HL-60 (cell line): ENCODE measurements around the gene HGD.

ENCODE experiments used
- DNase-seq, 2 experiments: peaks; one replicate each; pipeline ENCODE4 v3.0.0-alpha.2; 2010 to 2020; ENCODE audit warnings: low read depth in 1 of 2, low spot score in 1 of 2
- H3K27ac ChIP-seq: fragments of 250-450 bp; sonication (Bioruptor Pico); replicated peaks from 2 replicates; pipeline ENCODE4 v1.5.1; 2020; ENCODE audit warnings: mild to moderate bottlenecking, moderate library complexity
- H3K27me3 ChIP-seq: fragments of 250-450 bp; sonication (Bioruptor Pico); 2 replicates; pipeline ENCODE4 v1.5.1; 2021; ENCODE audit warnings: mild to moderate bottlenecking, moderate library complexity; ENCODE audit not compliant: insufficient read depth, poor library complexity, severe bottlenecking
- H3K4me3 ChIP-seq: replicated peaks from 2 replicates; pipeline ENCODE4 v1.5.1; 2011; ENCODE audit warnings: mild to moderate bottlenecking, control low read depth, low read length; ENCODE audit not compliant: insufficient read depth
- CTCF ChIP-seq: IDR thresholded peaks from one replicate; pipeline ENCODE4 v1.5.1; 2011; ENCODE audit warnings: low read length, control low read depth, inconsistent platforms; ENCODE audit not compliant: insufficient read depth
- GABPA ChIP-seq: IDR thresholded peaks from 2 replicates; pipeline ENCODE4 v1.6.1; 2012; ENCODE audit warnings: low read depth
- POLR2AphosphoS5 ChIP-seq: IDR thresholded peaks from 2 replicates; pipeline ENCODE4 v1.6.1; 2012; ENCODE audit warnings: low read depth
- REST ChIP-seq: IDR thresholded peaks from 2 replicates; pipeline ENCODE4 v1.6.1; 2012; ENCODE audit warnings: low read depth; ENCODE audit not compliant: insufficient replicate concordance
- SPI1 ChIP-seq: IDR thresholded peaks from 2 replicates; pipeline ENCODE4 v1.6.1; 2012; ENCODE audit warnings: low read depth, mild to moderate bottlenecking, borderline replicate concordance

Gene HGD

GRCh38 chr3:120601554-120601953, 80.5 kb downstream of the HGD start:
- TF ChIP-seq CTCF (no peak), GABPA (no peak), SPI1 (no peak), POLR2AphosphoS5 (no peak), REST (no peak)
- no peak for DNase-seq

GRCh38 chr3:120599211-120599610, 82.8 kb downstream of the HGD start:
- Histone ChIP-seq H3K4me3 (no peak overlapping the region), H3K27ac (no peak overlapping the region), H3K27me3 (no peaks in the 10 kb centered on the region)
- no peak for DNase-seq
- no peak for TF ChIP-seq CTCF
- no peak for TF ChIP-seq POLR2AphosphoS5
- no peak for TF ChIP-seq SPI1
- TF ChIP-seq GABPA, result no peak
- TF ChIP-seq REST, result no peak

More at GRCh38 chr3:120601554-120601953, 80.5 kb downstream of the HGD start:
- Histone ChIP-seq H3K27ac (no peak overlapping the region), H3K27me3 (no peaks in the 10 kb centered on the region), H3K4me3 (no peak overlapping the region)

- Histone ChIP-seq H3K4me3 (peak overlapping the region; percentile 76), H3K27ac (no peak overlapping the region), H3K27me3 (no peaks in the 10 kb centered on the region)
- no peak for DNase-seq
- TF ChIP-seq REST (no peak), GABPA (no peak), POLR2AphosphoS5 (no peak), SPI1 (no peak), CTCF (no peak)
These were observed 84.5 kb downstream of the HGD start for GRCh38 chr3:120597445-120598049.
